DOHH2 (cell line): ENCODE data around the gene XIRP2.

Experiments
- H3F3A ChIP-seq: fragments of 200-600 bp; sonication (generic), shearing (Covaris generic); 2 replicates; pipeline ENCODE4 v1.6.0; 2016; ENCODE audit warnings: antibody characterized with exemption, mild to moderate bottlenecking; ENCODE audit not compliant: control insufficient read depth, insufficient read depth
- H3K27ac ChIP-seq: fragments of 200-600 bp; sonication (generic); 2 replicates; pipeline ENCODE4 v1.5.1; 2014; ENCODE audit warnings: low read depth, mild to moderate bottlenecking, low read length, moderate library complexity
- H3K27me3 ChIP-seq: fragments of 200-600 bp; sonication (generic); 2 replicates; pipeline ENCODE4 v1.6.1; 2014; ENCODE audit warnings: mild to moderate bottlenecking, low read length, mixed read lengths; ENCODE audit not compliant: control insufficient read depth
- H3K36me3 ChIP-seq: fragments of 200-600 bp; sonication (generic); 2 replicates; pipeline ENCODE4 v1.6.1; 2014; ENCODE audit warnings: mild to moderate bottlenecking, low read length, moderate library complexity, mixed read lengths; ENCODE audit not compliant: control insufficient read depth
- H3K4me1 ChIP-seq: fragments of 200-600 bp; sonication (generic); 2 replicates; pipeline ENCODE4 v1.6.1; 2014; ENCODE audit warnings: mild to moderate bottlenecking, low read length, mixed read lengths; ENCODE audit not compliant: control insufficient read depth
- H3K4me2 ChIP-seq: fragments of 200-600 bp; sonication (generic); 2 replicates; pipeline ENCODE4 v1.6.0; 2014; ENCODE audit warnings: mild to moderate bottlenecking, low read length, moderate library complexity
- H3K4me3 ChIP-seq: fragments of 200-600 bp; sonication (generic); 2 replicates; pipeline ENCODE4 v1.5.1; 2014; ENCODE audit warnings: mild to moderate bottlenecking, low read length, mixed read lengths
- H3K79me2 ChIP-seq: fragments of 200-600 bp; sonication (generic); 2 replicates; pipeline ENCODE4 v1.6.1; 2014; ENCODE audit warnings: mild to moderate bottlenecking, low read length, mixed read lengths; ENCODE audit not compliant: control insufficient read depth
- H3K9me2 ChIP-seq: fragments of 200-600 bp; sonication (generic); replicated peaks from 2 replicates; pipeline ENCODE4 v1.6.1; 2014; ENCODE audit warnings: mild to moderate bottlenecking, low read length, mixed read lengths; ENCODE audit not compliant: control insufficient read depth
- H3K9me3 ChIP-seq: fragments of 200-600 bp; sonication (generic); 2 replicates; pipeline ENCODE4 v1.6.1; 2014; ENCODE audit warnings: antibody characterized with exemption, low read length, mixed read lengths; ENCODE audit not compliant: control insufficient read depth, insufficient read depth
- H4K20me1 ChIP-seq: fragments of 200-600 bp; sonication (generic); 2 replicates; pipeline ENCODE4 v1.6.0; 2014; ENCODE audit warnings: low read depth, mild to moderate bottlenecking, antibody characterized with exemption, low read length, moderate library complexity; ENCODE audit not compliant: control insufficient read depth, insufficient read depth
- CTCF ChIP-seq: fragments of 200-600 bp; sonication (generic); IDR thresholded peaks from one replicate; pipeline ENCODE4 v1.5.1; 2014; ENCODE audit warnings: antibody characterized with exemption, mild to moderate bottlenecking, low read depth, low read length; ENCODE audit not compliant: poor library complexity, severe bottlenecking
- EZH2phosphoT487 ChIP-seq: fragments of 200-600 bp; sonication (generic); IDR thresholded peaks from 2 replicates; pipeline ENCODE4 v1.6.1; 2017; ENCODE audit warnings: borderline replicate concordance, mild to moderate bottlenecking, antibody characterized with exemption, low read length, moderate library complexity, mixed read lengths

The XIRP2 gene

DNA sequence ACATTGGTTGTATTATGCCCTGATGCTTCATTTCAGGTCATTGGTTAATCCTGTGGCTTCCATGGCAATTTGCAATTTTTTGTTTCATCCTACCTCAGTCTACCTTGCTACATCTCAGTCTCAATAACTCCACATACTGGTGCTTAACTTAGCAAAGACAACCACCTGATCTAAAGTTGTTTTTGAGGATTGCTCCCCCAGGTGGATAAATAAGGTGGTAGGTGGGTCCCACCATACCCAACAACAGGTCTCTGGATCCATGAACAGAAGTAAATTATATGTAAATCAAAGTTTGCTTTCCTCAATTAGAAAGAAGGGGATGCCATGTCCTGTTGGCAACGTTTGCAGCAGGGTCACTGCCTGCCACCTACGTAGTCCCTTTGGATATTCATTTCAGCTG, 7.0 kb downstream of the XIRP2 start:
- Histone ChIP-seq H3K27me3 (no peaks in the 10 kb centered on the region), H3F3A (no peaks in the 10 kb centered on the region), H3K9me3 (no peaks in the 10 kb centered on the region), H3K9me2 (no peaks in the 10 kb centered on the region), H3K4me3 (no peak overlapping the region), H3K36me3 (no peaks in the 10 kb centered on the region), H3K27ac (no peak overlapping the region), H3K79me2 (no peaks in the 10 kb centered on the region), H3K4me1 (no peaks in the 10 kb centered on the region), H4K20me1 (no peaks in the 10 kb centered on the region), H3K4me2 (no peak overlapping the region)
- TF ChIP-seq CTCF (no peak), EZH2phosphoT487 (no peak)

DNA sequence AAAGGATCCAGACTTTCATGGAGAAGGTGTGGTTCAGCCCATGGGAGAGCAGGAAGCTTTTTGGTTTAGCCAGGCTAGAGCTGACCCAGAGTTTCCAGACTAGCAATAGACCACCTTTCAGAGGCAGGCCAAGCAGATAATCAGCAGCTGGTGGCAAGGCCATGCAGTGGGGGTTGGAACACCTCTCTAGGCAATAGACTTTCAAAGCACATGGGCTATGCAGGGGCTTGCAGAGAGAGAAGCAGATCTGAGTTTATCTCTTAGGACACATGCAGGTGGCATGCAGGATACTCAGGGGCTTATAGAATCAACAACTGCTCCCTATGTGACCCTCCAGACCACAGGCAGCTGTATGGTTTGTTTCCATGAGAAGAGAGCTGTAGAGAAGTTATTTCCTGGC, 9.4 kb downstream of the XIRP2 start:
- Histone ChIP-seq H3K27me3 (no peaks in the 10 kb centered on the region), H3F3A (no peaks in the 10 kb centered on the region), H4K20me1 (no peaks in the 10 kb centered on the region), H3K9me2 (no peaks in the 10 kb centered on the region), H3K9me3 (no peaks in the 10 kb centered on the region), H3K4me3 (no peak overlapping the region), H3K36me3 (no peaks in the 10 kb centered on the region), H3K4me1 (no peaks in the 10 kb centered on the region), H3K4me2 (no peak overlapping the region), H3K27ac (no peak overlapping the region), H3K79me2 (no peaks in the 10 kb centered on the region)
- TF ChIP-seq CTCF (no peak), EZH2phosphoT487 (no peak)

GRCh38 chr2:166899676-166900075, 11.4 kb downstream of the XIRP2 start:
- Histone ChIP-seq H3K79me2 (no peaks in the 10 kb centered on the region), H3K4me3 (no peak overlapping the region), H3K4me2 (no peak overlapping the region), H3K27me3 (no peaks in the 10 kb centered on the region), H3K9me3 (no peaks in the 10 kb centered on the region), H3K27ac (no peak overlapping the region), H3F3A (no peaks in the 10 kb centered on the region), H3K4me1 (no peaks in the 10 kb centered on the region), H3K9me2 (no peaks in the 10 kb centered on the region), H4K20me1 (no peaks in the 10 kb centered on the region), H3K36me3 (no peaks in the 10 kb centered on the region)
- TF ChIP-seq CTCF (no peak), EZH2phosphoT487 (no peak)

DNA sequence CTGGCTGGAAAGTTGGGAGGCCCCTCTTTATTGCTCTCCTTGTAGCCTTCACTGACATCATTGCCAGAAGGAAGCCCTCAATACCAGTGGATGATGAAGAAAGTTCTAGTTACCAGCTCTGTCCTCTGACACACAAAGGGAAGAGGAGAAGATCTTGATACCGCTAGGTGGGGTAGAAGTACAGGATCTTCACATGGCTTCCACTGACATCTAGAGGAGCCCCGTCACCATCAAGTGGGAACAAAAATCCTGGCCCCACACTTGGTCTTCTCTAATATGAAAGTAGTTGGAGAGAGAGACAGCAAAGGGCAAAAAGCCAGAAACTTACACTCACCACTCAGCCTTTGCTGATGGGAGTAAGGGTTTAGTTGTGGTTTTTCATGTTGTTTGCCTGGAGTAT, 12.4 kb downstream of the XIRP2 start:
- no peaks in the 10 kb centered on the region for H3K27me3 ChIP-seq
- no peaks in the 10 kb centered on the region for H3K79me2 ChIP-seq
- no peaks in the 10 kb centered on the region for H3K4me1 ChIP-seq
- no peaks in the 10 kb centered on the region for H3K36me3 ChIP-seq
- H4K20me1 ChIP-seq, result no peaks in the 10 kb centered on the region
- no peak overlapping the region for H3K4me3 ChIP-seq
- TF ChIP-seq CTCF (peak; percentile 28), EZH2phosphoT487 (no peak)
- H3K4me2 ChIP-seq, result no peak overlapping the region
- H3K9me3 ChIP-seq, result no peaks in the 10 kb centered on the region
- no peaks in the 10 kb centered on the region for H3K9me2 ChIP-seq
- H3K27ac ChIP-seq, result no peak overlapping the region
- H3F3A ChIP-seq, result no peaks in the 10 kb centered on the region
